ENCODE data around the gene SH3PXD2A. TPM values are rescaled to one million over a fixed set of nuclear protein-coding genes. Genes with fewer than 3 reads are reported as not detected.
A peak's percentile ranks its signal among the peaks of the same experiment; 100 is the strongest.

Gene SH3PXD2A
- total and polyA plus RNA-seq, 7 donors = 3.0 to 57.7 (median 10.6) TPM

DNA sequence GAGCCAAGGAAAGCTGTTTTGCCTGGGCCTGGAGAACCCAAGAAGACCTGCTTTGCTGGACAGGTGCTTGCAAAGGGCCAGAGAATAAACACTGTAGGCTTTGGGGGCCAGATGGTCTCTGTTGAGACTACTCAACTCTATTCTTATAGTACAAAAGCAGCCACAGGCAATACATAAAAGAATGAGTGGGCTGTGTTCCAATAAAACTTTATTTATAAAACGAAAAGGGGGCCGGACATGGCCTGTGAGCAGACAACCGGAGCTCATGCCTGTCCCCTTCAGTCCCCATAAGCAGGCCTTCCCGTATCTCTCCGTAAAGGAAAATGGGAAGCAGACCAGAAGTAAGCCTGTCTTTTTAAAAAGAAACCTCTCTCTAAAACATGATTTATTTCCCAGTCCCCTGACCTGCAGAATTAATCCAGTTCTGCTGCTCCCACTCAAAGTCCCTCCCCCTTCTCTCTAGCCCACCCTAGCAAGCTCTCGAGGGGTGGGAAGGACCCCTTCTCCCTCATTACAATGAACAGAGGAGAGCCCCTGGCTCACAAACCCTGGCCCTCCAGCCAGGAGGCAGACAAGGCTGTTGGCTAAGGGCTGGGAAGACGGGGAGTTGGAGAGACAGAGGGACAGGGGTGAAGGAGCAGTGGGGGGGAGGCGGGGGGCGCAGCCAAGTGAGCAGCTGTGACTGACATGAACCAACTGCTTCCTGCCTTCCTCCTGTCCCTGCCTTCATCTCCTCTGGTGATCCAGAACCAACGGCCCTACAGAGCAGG lies 184.1 kb downstream of the SH3PXD2A start:
- WGBS, 3 donors = 73 to 79% (median 75%) methylated on average over 9 to 10 of the region's 10 CpGs
- Histone ChIP-seq H3K4me1 (peaks cover 13% of the 10 kb centered on the region), H3K9me3 (no peaks in the 10 kb centered on the region), H3K27ac (no peak overlapping the region), H3K4me3 (no peak overlapping the region), H3K27me3 (ENCODE audit: insufficient read depth in 3 of 3, low read length in 2 of 3) (no peaks in the 10 kb centered on the region), H3K36me3 (ENCODE audit: insufficient read depth in 1 of 2, low read depth in 1 of 2) (no peaks in the 10 kb centered on the region)
- TF ChIP-seq CTCF (IDR thresholded peaks at IDR 0.05) = no peak
- intact Hi-C loops (cut with DNase I) = no loop called here
- ATAC-seq (no peak), DNase-seq (no peak)

GRCh38 chr10:103669944-103670343 lies 185.4 kb downstream of the SH3PXD2A start:
- DNase-seq = no peak
- Histone ChIP-seq H3K4me3 (no peak overlapping the region), H3K27ac (no peak overlapping the region), H3K36me3 (ENCODE audit: insufficient read depth in 1 of 2, low read depth in 1 of 2) (no peaks in the 10 kb centered on the region), H3K9me3 (no peaks in the 10 kb centered on the region), H3K4me1 (peaks cover 18% of the 10 kb centered on the region), H3K27me3 (ENCODE audit: insufficient read depth in 3 of 3, low read length in 2 of 3) (no peaks in the 10 kb centered on the region)
- intact Hi-C loops (cut with DNase I) = loop anchor here in 1 of 2 donors (1.0 kb wide), 1 partner anchor 15 kb away; no protein-coding TSS in a partner anchor
- 96 to 97% (median 97%) methylated on average over 2 of the region's 2 CpGs for WGBS, 3 donors
- TF ChIP-seq CTCF (IDR thresholded peaks at IDR 0.05) = no peak
- ATAC-seq = no peak

- no peak for DNase-seq
- no peak for TF ChIP-seq CTCF (IDR thresholded peaks at IDR 0.05)
Observed at GRCh38 chr10:103669243-103669929, 186.0 kb downstream of the SH3PXD2A start.

GRCh38 chr10:103668351-103669242 lies 186.8 kb downstream of the SH3PXD2A start:
- peaks cover 32% of the 10 kb centered on the region for H3K4me1 ChIP-seq
- intact Hi-C loops (cut with DNase I) = loop anchor here in 1 of 2 donors (1.0 kb wide), 1 partner anchor 13 kb away; no protein-coding TSS in a partner anchor
- 41 to 44% (median 43%) methylated on average over 35 to 37 of the region's 37 CpGs for WGBS, 3 donors
- no peak for TF ChIP-seq CTCF (IDR thresholded peaks at IDR 0.05)
- H3K27me3 ChIP-seq (ENCODE audit: insufficient read depth in 3 of 3, low read length in 2 of 3) = no peaks in the 10 kb centered on the region
- ATAC-seq (peak; percentile 18 to 48 (median 34)), DNase-seq (peak; percentile 81 to 87)
- no peaks in the 10 kb centered on the region for H3K9me3 ChIP-seq
- H3K36me3 ChIP-seq (ENCODE audit: insufficient read depth in 1 of 2, low read depth in 1 of 2) = no peaks in the 10 kb centered on the region
- H3K4me3 ChIP-seq = peak overlapping the region; percentile 23
- H3K27ac ChIP-seq = peak overlapping the region; percentile 47

More at GRCh38 chr10:103669243-103669929, 186.0 kb downstream of the SH3PXD2A start:
- intact Hi-C loops (cut with DNase I) = loop anchor here in 1 of 2 donors (1.0 kb wide), 1 partner anchor 14 kb away; no protein-coding TSS in a partner anchor
- 90 to 92% (median 92%) methylated on average over 6 of the region's 6 CpGs for WGBS, 3 donors
- Histone ChIP-seq H3K27ac (no peak overlapping the region), H3K4me3 (no peak overlapping the region), H3K9me3 (no peaks in the 10 kb centered on the region), H3K27me3 (ENCODE audit: insufficient read depth in 3 of 3, low read length in 2 of 3) (no peaks in the 10 kb centered on the region), H3K36me3 (ENCODE audit: insufficient read depth in 1 of 2, low read depth in 1 of 2) (no peaks in the 10 kb centered on the region), H3K4me1 (peaks cover 24% of the 10 kb centered on the region)
- ATAC-seq = no peak
